ENCODE results near the gene ERMN. TPM values are rescaled to one million over a fixed set of nuclear protein-coding genes. Genes with fewer than 3 reads are reported as not detected.

The ERMN gene
- polyA plus RNA-seq, 1 donor (not counting 4 experiments of a cell fraction or from before 2014, with no cell fraction given), result not detected

- dilution Hi-C loops (cut with MboI; ENCODE audit: extremely low pct_ligation_motif_present, low sequenced_read_pairs), result no loop called here
- Histone ChIP-seq H3K4me3 (ENCODE audit: control insufficient read depth in 2 of 3, extremely low read depth in 1 of 3, insufficient read depth in 2 of 3, low read depth in 1 of 3, low read length in 3 of 3) (no peak overlapping the region), H3K9me3 (ENCODE audit: control insufficient read depth, low read depth, low read length) (no peaks in the 10 kb centered on the region), H2AFZ (ENCODE audit: control insufficient read depth, low read length) (no peak overlapping the region), H4K20me1 (ENCODE audit: control insufficient read depth, extremely low read depth, insufficient read depth, low read length) (no peaks in the 10 kb centered on the region), H3K27me3 (ENCODE audit: control insufficient read depth, extremely low read depth, insufficient read depth, low read length) (no peaks in the 10 kb centered on the region), H3K79me2 (ENCODE audit: control insufficient read depth, insufficient read depth, low read length) (no peaks in the 10 kb centered on the region), H3K9ac (ENCODE audit: control insufficient read depth, extremely low read depth, insufficient read depth, low read length) (no peak overlapping the region), H3K4me2 (ENCODE audit: control insufficient read depth, extremely low read depth, insufficient read depth, low read depth, low read length) (no peak overlapping the region), H3K27ac (ENCODE audit: control insufficient read depth, insufficient read depth, low read length) (no peak overlapping the region), H3K9me1 (ENCODE audit: control insufficient read depth, extremely low read depth, insufficient read depth, low read length) (no peaks in the 10 kb centered on the region), H3K36me3 (ENCODE audit: control insufficient read depth in 2 of 2, extremely low read depth in 1 of 2, insufficient read depth in 2 of 2, low read length in 2 of 2) (no peaks in the 10 kb centered on the region), H3K4me1 (ENCODE audit: control insufficient read depth, extremely low read depth, insufficient read depth, low read length) (no peaks in the 10 kb centered on the region)
- TF ChIP-seq, protein P1, sequence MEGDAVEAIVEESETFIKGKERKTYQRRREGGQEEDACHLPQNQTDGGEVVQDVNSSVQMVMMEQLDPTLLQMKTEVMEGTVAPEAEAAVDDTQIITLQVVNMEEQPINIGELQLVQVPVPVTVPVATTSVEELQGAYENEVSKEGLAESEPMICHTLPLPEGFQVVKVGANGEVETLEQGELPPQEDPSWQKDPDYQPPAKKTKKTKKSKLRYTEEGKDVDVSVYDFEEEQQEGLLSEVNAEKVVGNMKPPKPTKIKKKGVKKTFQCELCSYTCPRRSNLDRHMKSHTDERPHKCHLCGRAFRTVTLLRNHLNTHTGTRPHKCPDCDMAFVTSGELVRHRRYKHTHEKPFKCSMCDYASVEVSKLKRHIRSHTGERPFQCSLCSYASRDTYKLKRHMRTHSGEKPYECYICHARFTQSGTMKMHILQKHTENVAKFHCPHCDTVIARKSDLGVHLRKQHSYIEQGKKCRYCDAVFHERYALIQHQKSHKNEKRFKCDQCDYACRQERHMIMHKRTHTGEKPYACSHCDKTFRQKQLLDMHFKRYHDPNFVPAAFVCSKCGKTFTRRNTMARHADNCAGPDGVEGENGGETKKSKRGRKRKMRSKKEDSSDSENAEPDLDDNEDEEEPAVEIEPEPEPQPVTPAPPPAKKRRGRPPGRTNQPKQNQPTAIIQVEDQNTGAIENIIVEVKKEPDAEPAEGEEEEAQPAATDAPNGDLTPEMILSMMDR (optimal IDR thresholded peaks at IDR 0.05 in 1 of 3, IDR thresholded peaks at IDR 0.05 in 1 of 3, conservative IDR thresholded peaks at IDR 0.05 in 1 of 3; ENCODE audit: extremely low read depth in 1 of 3, insufficient read depth in 2 of 3, low read length in 3 of 3), result no peak
- no peak for TF ChIP-seq EZH2 (IDR thresholded peaks at IDR 0.05; ENCODE audit: low read length)
- DNase-seq (ENCODE audit: low read depth, low spot score) (no peak), FAIRE-seq (no peak)
Observed at GRCh38 chr2:157334335-157334734, 8.7 kb upstream of the ERMN start.

DNA sequence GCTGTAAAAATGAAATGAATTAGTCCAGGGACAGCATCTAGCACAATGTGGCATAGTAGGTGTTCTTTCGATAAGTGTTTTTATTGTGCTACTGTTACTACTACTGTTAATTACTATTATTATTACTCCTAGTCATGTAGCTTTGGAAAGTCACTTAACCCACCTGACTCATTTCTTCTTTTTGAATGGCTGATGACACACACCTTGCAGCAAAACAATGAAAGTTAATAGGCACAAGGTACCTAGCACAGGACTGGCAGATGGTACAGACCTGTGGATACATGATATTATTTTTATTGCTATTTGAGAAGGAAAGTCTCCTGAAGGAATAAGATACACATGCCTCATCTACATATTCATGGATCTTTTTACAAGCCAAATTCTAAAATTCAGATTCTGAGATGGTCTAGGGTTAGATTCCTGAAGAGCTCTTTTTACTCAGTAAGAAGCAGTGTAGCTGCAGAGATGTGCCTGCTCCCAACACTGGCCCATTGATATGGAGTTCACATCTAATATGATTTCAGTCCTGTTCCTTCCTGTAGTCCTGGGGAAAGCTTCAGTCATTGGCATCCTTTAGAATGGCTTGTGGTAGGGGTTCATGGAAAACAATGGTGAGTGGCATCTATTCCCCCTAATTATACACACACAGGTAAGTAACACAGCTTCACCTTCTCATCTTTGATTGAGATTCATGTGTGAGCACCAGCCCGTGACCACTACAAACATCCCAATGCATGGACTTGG, 7.9 kb upstream of the ERMN start:
- no peak overlapping the region for H3K27ac ChIP-seq (ENCODE audit: control insufficient read depth, insufficient read depth, low read length)
- H2AFZ ChIP-seq (ENCODE audit: control insufficient read depth, low read length), result no peak overlapping the region
- no peaks in the 10 kb centered on the region for H3K27me3 ChIP-seq (ENCODE audit: control insufficient read depth, extremely low read depth, insufficient read depth, low read length)
- H3K9me1 ChIP-seq (ENCODE audit: control insufficient read depth, extremely low read depth, insufficient read depth, low read length), result no peaks in the 10 kb centered on the region
- H3K4me1 ChIP-seq (ENCODE audit: control insufficient read depth, extremely low read depth, insufficient read depth, low read length), result no peaks in the 10 kb centered on the region
- no peaks in the 10 kb centered on the region for H3K79me2 ChIP-seq (ENCODE audit: control insufficient read depth, insufficient read depth, low read length)
- no peaks in the 10 kb centered on the region for H3K36me3 ChIP-seq (ENCODE audit: control insufficient read depth in 2 of 2, extremely low read depth in 1 of 2, insufficient read depth in 2 of 2, low read length in 2 of 2)
- FAIRE-seq (no peak), DNase-seq (ENCODE audit: low read depth, low spot score) (no peak)
- no peaks in the 10 kb centered on the region for H4K20me1 ChIP-seq (ENCODE audit: control insufficient read depth, extremely low read depth, insufficient read depth, low read length)
- dilution Hi-C loops (cut with MboI; ENCODE audit: extremely low pct_ligation_motif_present, low sequenced_read_pairs), result no loop called here
- no peak overlapping the region for H3K4me2 ChIP-seq (ENCODE audit: control insufficient read depth, extremely low read depth, insufficient read depth, low read depth, low read length)
- no peak overlapping the region for H3K4me3 ChIP-seq (ENCODE audit: control insufficient read depth in 2 of 3, extremely low read depth in 1 of 3, insufficient read depth in 2 of 3, low read depth in 1 of 3, low read length in 3 of 3)
- TF ChIP-seq EZH2 (IDR thresholded peaks at IDR 0.05; ENCODE audit: low read length), result no peak
- TF ChIP-seq, protein P1 (optimal IDR thresholded peaks at IDR 0.05 in 1 of 3, IDR thresholded peaks at IDR 0.05 in 1 of 3, conservative IDR thresholded peaks at IDR 0.05 in 1 of 3; ENCODE audit: extremely low read depth in 1 of 3, insufficient read depth in 2 of 3, low read length in 3 of 3), result no peak
- H3K9me3 ChIP-seq (ENCODE audit: control insufficient read depth, low read depth, low read length), result no peaks in the 10 kb centered on the region
- no peak overlapping the region for H3K9ac ChIP-seq (ENCODE audit: control insufficient read depth, extremely low read depth, insufficient read depth, low read length)

Measured in keratinocyte (primary cell).